Epidermal melanocyte (primary cell): ENCODE data around the gene TEX13A.

Experiments
- DNase-seq: peaks from one replicate; pipeline ENCODE4 v3.0.0; 2011; ENCODE audit warnings: low spot score; ENCODE audit not compliant: insufficient read length

The TEX13A gene

DNA sequence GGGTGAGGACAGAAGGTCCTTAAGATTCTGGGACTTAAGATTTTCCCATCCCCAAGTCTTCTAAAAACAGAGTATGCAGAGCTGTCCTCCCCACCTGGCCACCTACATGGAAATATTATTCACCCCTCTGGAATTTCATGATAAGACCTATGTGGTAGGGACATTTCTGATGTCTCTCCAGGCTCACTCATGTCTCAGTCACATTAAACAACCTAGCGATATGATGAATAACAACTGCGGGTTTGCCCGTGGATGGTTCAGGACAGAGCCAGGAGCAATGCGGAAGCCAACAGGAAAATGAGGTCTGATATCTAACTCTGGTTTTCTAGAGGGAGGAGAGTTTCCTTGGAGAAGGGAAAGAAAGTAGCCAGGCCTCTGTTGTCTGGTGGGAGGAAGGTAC is 47.4 kb downstream of the TEX13A start:
- no peak for DNase-seq
